ENCODE results near the gene B3GNT4.

DNA sequence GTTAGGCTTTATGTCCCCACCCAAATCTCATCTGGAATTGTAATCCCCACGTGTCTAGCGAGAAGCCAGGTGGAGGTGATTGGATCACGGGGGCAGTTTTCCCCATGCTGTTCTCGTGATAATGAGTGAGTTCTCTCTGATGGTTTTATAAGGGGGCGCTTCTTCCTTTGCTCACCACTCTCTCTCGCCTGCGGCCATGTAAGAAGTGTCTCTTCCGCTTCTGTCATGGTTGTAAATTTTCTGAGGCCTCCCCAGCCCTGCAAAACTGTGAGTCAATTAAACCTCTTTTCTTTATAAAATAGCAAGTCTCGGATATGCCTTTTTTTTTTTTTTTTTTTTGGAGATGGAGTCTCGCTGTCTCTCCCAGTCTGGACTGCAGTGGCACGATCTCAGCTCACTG lies 42.7 kb upstream of the B3GNT4 start:
- no peak for TF ChIP-seq TAF1 (IDR thresholded peaks at IDR 0.05; ENCODE audit: borderline replicate concordance, low read depth, low read length)
- no peak for TF ChIP-seq POLR2A (IDR thresholded peaks at IDR 0.05; ENCODE audit: low read depth, low read length)
- no peak for TF ChIP-seq POLR2AphosphoS5 (IDR thresholded peaks at IDR 0.05; ENCODE audit: low read depth, low read length)

Data from GM12892 (cell line).